Neural cell (in vitro differentiated cells): ENCODE measurements around the gene CEP85. TPM values are rescaled to one million over a fixed set of nuclear protein-coding genes. Genes with fewer than 3 reads are reported as not detected.

Experiments
- H2AFZ ChIP-seq: fragments of 200-600, 300-800 bp; sonication (generic), shearing (Covaris generic); 2 replicates; pipeline ENCODE4 v1.6.0; 2014; ENCODE audit warnings: low read depth, mild to moderate bottlenecking, antibody characterized with exemption, low read length, moderate library complexity
- H3F3A ChIP-seq: fragments of 200-600 bp; shearing (Covaris generic); 2 replicates; pipeline ENCODE4 v1.6.1; 2016; ENCODE audit warnings: mild to moderate bottlenecking, moderate library complexity, mixed read lengths, antibody characterized with exemption, low read length; ENCODE audit not compliant: insufficient read depth, poor library complexity, severe bottlenecking
- H3K27ac ChIP-seq: fragments of 200-600, 300-800 bp; sonication (generic), shearing (Covaris generic); 2 replicates; pipeline ENCODE4 v1.5.1; 2014; ENCODE audit warnings: mild to moderate bottlenecking, low read length, moderate library complexity
- H3K27me3 ChIP-seq: fragments of 300-800, 200-600 bp; sonication (generic), shearing (Covaris generic); 2 replicates; pipeline ENCODE4 v1.6.0; 2014; ENCODE audit warnings: mild to moderate bottlenecking, low read depth, low read length, moderate library complexity; ENCODE audit not compliant: insufficient read depth
- H3K36me3 ChIP-seq: fragments of 300-800, 200-600 bp; sonication (generic), shearing (Covaris generic); 2 replicates; pipeline ENCODE4 v1.5.1; 2014; ENCODE audit warnings: mild to moderate bottlenecking, antibody characterized with exemption, low read length, moderate library complexity; ENCODE audit not compliant: insufficient read depth
- H3K4me2 ChIP-seq: fragments of 300-800, 200-600 bp; sonication (generic), shearing (Covaris generic); 2 replicates; pipeline ENCODE4 v1.6.0; 2014; ENCODE audit warnings: mild to moderate bottlenecking, low read length
- H3K4me3 ChIP-seq: fragments of 300-800, 200-600 bp; sonication (generic), shearing (Covaris generic); 2 replicates; pipeline ENCODE4 v1.5.1; 2014; ENCODE audit warnings: mild to moderate bottlenecking, low read length, moderate library complexity
- H3K79me2 ChIP-seq: fragments of 200-600 bp; shearing (Covaris generic); replicated peaks from 2 replicates; pipeline ENCODE4 v1.6.0; 2014; ENCODE audit warnings: mild to moderate bottlenecking, low read length, moderate library complexity; ENCODE audit not compliant: insufficient read depth
- H3K9ac ChIP-seq: fragments of 300-800, 200-600 bp; sonication (generic), shearing (Covaris generic); 2 replicates; pipeline ENCODE4 v1.6.1; 2016; ENCODE audit warnings: mild to moderate bottlenecking, low read length, mixed read lengths
- H3K9me2 ChIP-seq: fragments of 200-600 bp; shearing (Covaris generic); 2 replicates; pipeline ENCODE4 v1.6.1; 2016; ENCODE audit warnings: mild to moderate bottlenecking, low read length, mixed read lengths; ENCODE audit not compliant: insufficient read depth
- H3K9me3 ChIP-seq: fragments of 200-600, 300-800 bp; sonication (generic), shearing (Covaris generic); 2 replicates; pipeline ENCODE4 v1.6.1; 2016; ENCODE audit warnings: mild to moderate bottlenecking, mixed run types, low read length, moderate library complexity, mixed read lengths
- H4K20me1 ChIP-seq: fragments of 200-600 bp; shearing (Covaris generic); 2 replicates; pipeline ENCODE4 v1.6.1; 2016; ENCODE audit warnings: mild to moderate bottlenecking, mixed run types; ENCODE audit not compliant: insufficient read depth
- CTCF ChIP-seq: fragments of 450-650 bp; IDR thresholded peaks from 2 replicates; pipeline ENCODE4 v1.5.1; 2014; ENCODE audit warnings: antibody characterized with exemption, mild to moderate bottlenecking, moderate library complexity; ENCODE audit not compliant: poor library complexity, severe bottlenecking
- EP300 ChIP-seq: fragments of 450-650 bp; conservative IDR thresholded peaks from 2 replicates; pipeline ENCODE4 v1.6.1; 2014; ENCODE audit warnings: antibody characterized with exemption, mild to moderate bottlenecking, moderate library complexity; ENCODE audit not compliant: poor library complexity, severe bottlenecking
- EZH2 ChIP-seq: fragments of 200-600, 300-800 bp; shearing (Covaris generic), sonication (generic); IDR thresholded peaks from 2 replicates; pipeline ENCODE4 v1.6.1; 2014; ENCODE audit warnings: antibody characterized with exemption, low read length, borderline replicate concordance, mild to moderate bottlenecking; ENCODE audit not compliant: insufficient read depth, poor library complexity, severe bottlenecking
- MXI1 ChIP-seq: fragments of 450-650 bp; conservative IDR thresholded peaks from 2 replicates; pipeline ENCODE4 v1.6.1; 2014; ENCODE audit warnings: antibody characterized with exemption, mild to moderate bottlenecking; ENCODE audit not compliant: poor library complexity, severe bottlenecking
- POLR2AphosphoS5 ChIP-seq: IDR thresholded peaks from 2 replicates; pipeline ENCODE4 v1.6.1; 2012
- RAD21 ChIP-seq: fragments of 450-650 bp; conservative IDR thresholded peaks from 2 replicates; pipeline ENCODE4 v1.6.1; 2014; ENCODE audit warnings: antibody characterized with exemption, mild to moderate bottlenecking, moderate library complexity
- REST ChIP-seq: IDR thresholded peaks from 2 replicates; pipeline ENCODE4 v1.6.1; 2012; ENCODE audit warnings: borderline replicate concordance
- SMC3 ChIP-seq: fragments of 450-650 bp; conservative IDR thresholded peaks from 2 replicates; pipeline ENCODE4 v1.6.1; 2014; ENCODE audit warnings: antibody characterized with exemption, mild to moderate bottlenecking, moderate library complexity; ENCODE audit not compliant: poor library complexity
- TAF1 ChIP-seq: IDR thresholded peaks from 2 replicates; pipeline ENCODE4 v1.6.1; 2012; ENCODE audit warnings: low read depth
- polyA plus RNA-seq: library from polyadenylated mRNA; depleted of rRNA; stranded (reverse); fragments of >200 nt; gene quantifications from 2 replicates; pipeline ENCODE4 v1.2.3, GENCODE V29; 2014

Gene CEP85
- polyA plus RNA-seq, 1 donor from 2014 or later = 20.5 TPM

GRCh38 chr1:26290122-26290881 lies 56.3 kb downstream of the CEP85 start:
- no peak overlapping the region for H3K4me3 ChIP-seq
- no peaks in the 10 kb centered on the region for H3K27me3 ChIP-seq
- no peak overlapping the region for H3K9ac ChIP-seq
- TF ChIP-seq POLR2AphosphoS5 (no peak), MXI1 (no peak), EP300 (no peak)
- no peaks in the 10 kb centered on the region for H3K9me2 ChIP-seq
- no peaks in the 10 kb centered on the region for H4K20me1 ChIP-seq
- no peak overlapping the region for H3K27ac ChIP-seq
- no peak overlapping the region for H3K4me2 ChIP-seq
- H3F3A ChIP-seq = no peaks in the 10 kb centered on the region
- H3K36me3 ChIP-seq = no peaks in the 10 kb centered on the region
- H2AFZ ChIP-seq = no peak overlapping the region
- no peaks in the 10 kb centered on the region for H3K79me2 ChIP-seq
- no peaks in the 10 kb centered on the region for H3K9me3 ChIP-seq

- no peaks in the 10 kb centered on the region for H4K20me1 ChIP-seq
- H3K9me2 ChIP-seq = no peaks in the 10 kb centered on the region
- no peaks in the 10 kb centered on the region for H3F3A ChIP-seq
- no peak overlapping the region for H3K4me3 ChIP-seq
- no peaks in the 10 kb centered on the region for H3K36me3 ChIP-seq
- no peak overlapping the region for H3K27ac ChIP-seq
- H3K79me2 ChIP-seq = no peaks in the 10 kb centered on the region
- no peak overlapping the region for H3K4me2 ChIP-seq
- H3K9me3 ChIP-seq = no peaks in the 10 kb centered on the region
- H3K9ac ChIP-seq = no peak overlapping the region
- TF ChIP-seq RAD21 (no peak), MXI1 (no peak), POLR2AphosphoS5 (no peak), REST (no peak), SMC3 (no peak), EP300 (no peak), CTCF (no peak), TAF1 (no peak), EZH2 (no peak)
- H3K27me3 ChIP-seq = no peaks in the 10 kb centered on the region
- no peak overlapping the region for H2AFZ ChIP-seq
Observed at GRCh38 chr1:26290882-26291261, 56.9 kb downstream of the CEP85 start.
